Loucy (cell line): ENCODE measurements around the gene KRT4.

Experiments used
- EZH2phosphoT487 ChIP-seq: fragments of 200-600 bp; IDR thresholded peaks from 2 replicates; pipeline ENCODE4 v1.6.1; 2018; ENCODE audit warnings: antibody characterized with exemption, mild to moderate bottlenecking, moderate library complexity, borderline replicate concordance
- TF ChIP-seq, protein P1 (sequence below): fragments of 200-600 bp; sonication (generic); conservative IDR thresholded peaks from 2 replicates; pipeline ENCODE4 v1.5.1; 2014; ENCODE audit warnings: mild to moderate bottlenecking, antibody characterized with exemption, low read length

DNA sequence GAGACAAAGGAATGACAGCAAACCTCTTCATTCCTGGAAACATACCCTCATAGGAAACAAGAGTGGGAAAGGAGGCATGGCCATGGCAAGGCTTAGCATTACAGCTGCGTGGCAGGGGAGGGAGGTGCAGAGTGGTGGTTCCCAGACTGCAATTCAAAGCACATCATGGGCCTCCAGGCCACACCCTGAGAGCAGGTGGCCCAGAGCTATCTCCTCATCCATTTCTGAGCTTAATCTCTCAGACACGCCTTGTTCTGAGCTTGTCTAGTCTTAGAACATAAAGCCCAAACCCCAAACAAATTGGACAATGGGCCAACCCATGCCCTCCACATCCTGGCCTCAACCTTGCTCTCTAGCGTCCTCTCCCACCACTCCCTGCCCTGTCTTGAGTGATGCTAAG lies 12.1 kb downstream of the KRT4 start:
- TF ChIP-seq, protein P1, sequence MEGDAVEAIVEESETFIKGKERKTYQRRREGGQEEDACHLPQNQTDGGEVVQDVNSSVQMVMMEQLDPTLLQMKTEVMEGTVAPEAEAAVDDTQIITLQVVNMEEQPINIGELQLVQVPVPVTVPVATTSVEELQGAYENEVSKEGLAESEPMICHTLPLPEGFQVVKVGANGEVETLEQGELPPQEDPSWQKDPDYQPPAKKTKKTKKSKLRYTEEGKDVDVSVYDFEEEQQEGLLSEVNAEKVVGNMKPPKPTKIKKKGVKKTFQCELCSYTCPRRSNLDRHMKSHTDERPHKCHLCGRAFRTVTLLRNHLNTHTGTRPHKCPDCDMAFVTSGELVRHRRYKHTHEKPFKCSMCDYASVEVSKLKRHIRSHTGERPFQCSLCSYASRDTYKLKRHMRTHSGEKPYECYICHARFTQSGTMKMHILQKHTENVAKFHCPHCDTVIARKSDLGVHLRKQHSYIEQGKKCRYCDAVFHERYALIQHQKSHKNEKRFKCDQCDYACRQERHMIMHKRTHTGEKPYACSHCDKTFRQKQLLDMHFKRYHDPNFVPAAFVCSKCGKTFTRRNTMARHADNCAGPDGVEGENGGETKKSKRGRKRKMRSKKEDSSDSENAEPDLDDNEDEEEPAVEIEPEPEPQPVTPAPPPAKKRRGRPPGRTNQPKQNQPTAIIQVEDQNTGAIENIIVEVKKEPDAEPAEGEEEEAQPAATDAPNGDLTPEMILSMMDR, result no peak
- no peak for TF ChIP-seq EZH2phosphoT487
